SH-SY5Y (cell line): ENCODE results near the gene EEFSEC.

ENCODE experiments used
- GATA2 ChIP-seq: IDR thresholded peaks from 2 replicates; pipeline ENCODE4 v1.6.1; 2011; ENCODE audit warnings: mild to moderate bottlenecking, low read depth, low read length
- GATA3 ChIP-seq: IDR thresholded peaks from 2 replicates; pipeline ENCODE4 v1.6.1; 2011; ENCODE audit warnings: low read depth, mild to moderate bottlenecking, low read length, moderate library complexity

DNA sequence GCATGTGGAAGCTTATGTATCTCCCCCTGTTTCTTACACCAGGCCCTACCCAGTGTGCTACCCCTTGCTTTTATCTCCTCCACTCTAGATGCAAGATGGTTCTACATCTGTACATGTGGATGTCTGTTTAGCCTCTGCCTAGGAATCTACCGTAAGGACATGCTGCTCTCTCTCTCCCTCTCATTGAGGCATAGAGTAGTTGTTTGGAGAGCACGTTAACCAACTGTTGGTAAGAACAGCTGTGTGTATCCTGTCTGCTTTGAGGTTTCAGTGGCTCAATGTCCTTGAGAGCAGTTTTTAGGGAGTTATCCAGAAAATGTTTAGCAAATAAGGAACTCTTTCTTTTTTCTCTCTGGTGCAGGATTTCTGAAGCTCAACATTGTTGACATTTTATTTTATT lies 160.7 kb downstream of the EEFSEC start:
- TF ChIP-seq GATA3 (no peak), GATA2 (no peak)
